Activated T-cell treated with anti-CD3 and anti-CD28 coated beads, Interleukin-2, amount 50 U/mL, for 4 hours (primary cell): ENCODE data around the gene PRR12. TPM values are rescaled to one million over a fixed set of nuclear protein-coding genes. Genes with fewer than 3 reads are reported as not detected.
A peak's percentile ranks its signal among the peaks of the same experiment; 100 is the strongest.

ENCODE experiments used
- ATAC-seq, 2 donors: fragments of 200-7000 bp; cut with Tn5 transposase; one replicate each; pipeline ENCODE4 v1.10.0; 2021
- DNase-seq: peaks from one replicate; pipeline ENCODE4 v3.0.0-alpha.2; 2020
- H3K27me3 Mint-ChIP-seq: one replicate; pipeline ENCODE4 v1.8.0; 2021; ENCODE audit warnings: low read depth, mixed read lengths
- H3K36me3 Mint-ChIP-seq: one replicate; pipeline ENCODE4 v1.8.0; 2022; ENCODE audit warnings: mixed read lengths; ENCODE audit not compliant: insufficient read depth
- H3K4me1 Mint-ChIP-seq: one replicate; pipeline ENCODE4 v1.8.0; 2021; ENCODE audit warnings: low read depth, mixed read lengths
- H3K4me3 Mint-ChIP-seq: one replicate; pipeline ENCODE4 v1.8.0; 2021; ENCODE audit warnings: mild to moderate bottlenecking, moderate library complexity, mixed read lengths
- H3K9me3 Mint-ChIP-seq: one replicate; pipeline ENCODE4 v1.8.0; 2021; ENCODE audit warnings: mixed read lengths
- total RNA-seq, 3 donors: library from RNA; stranded (reverse); gene quantifications; one replicate each; pipeline ENCODE4 v1.2.1, GENCODE V29; 2021

The PRR12 gene
- 10 to 100 TPM; 28.0 to 33.1 (median 28.7) TPM for total RNA-seq

GRCh38 chr19:49590971-49591730 lies at the start of gene PRR12:
PRR12 (plus strand) TSS chr19:49591182; CDS start chr19:49591655, 473 bp downstream.
- H3K36me3 Mint-ChIP-seq = peaks cover 7% of the 10 kb centered on the region
- H3K27me3 Mint-ChIP-seq = no peaks in the 10 kb centered on the region
- peaks cover 37% of the 10 kb centered on the region for H3K4me1 Mint-ChIP-seq
- H3K9me3 Mint-ChIP-seq = no peaks in the 10 kb centered on the region
- DNase-seq (peak; percentile 66), ATAC-seq (peak; percentile 24 to 31)
- peak within 1 kb of the TSS; percentile 88 for H3K4me3 Mint-ChIP-seq

GRCh38 chr19:49541914-49542313 lies 49.1 kb upstream of the PRR12 start:
- Mint-ChIP-seq H3K36me3 (no peaks in the 10 kb centered on the region), H3K27me3 (no peaks in the 10 kb centered on the region), H3K4me1 (peaks cover 11% of the 10 kb centered on the region), H3K4me3 (no peak overlapping the region), H3K9me3 (no peaks in the 10 kb centered on the region)
- ATAC-seq = no peak
- no peak for DNase-seq

- Mint-ChIP-seq H3K36me3 (no peaks in the 10 kb centered on the region), H3K4me1 (peaks cover 16% of the 10 kb centered on the region), H3K27me3 (no peaks in the 10 kb centered on the region), H3K9me3 (no peaks in the 10 kb centered on the region), H3K4me3 (no peak overlapping the region)
- ATAC-seq (no peak), DNase-seq (no peak)
These were observed 48.5 kb upstream of the PRR12 start for GRCh38 chr19:49542446-49542845.

- DNase-seq = no peak
- H3K27me3 Mint-ChIP-seq = no peaks in the 10 kb centered on the region
- ATAC-seq = no peak
- no peaks in the 10 kb centered on the region for H3K36me3 Mint-ChIP-seq
- no peaks in the 10 kb centered on the region for H3K9me3 Mint-ChIP-seq
- peaks cover 18% of the 10 kb centered on the region for H3K4me1 Mint-ChIP-seq
- H3K4me3 Mint-ChIP-seq = no peak overlapping the region
These were observed 48.0 kb upstream of the PRR12 start for GRCh38 chr19:49543032-49543431.

GRCh38 chr19:49544154-49544553 lies 46.8 kb upstream of the PRR12 start:
- no peaks in the 10 kb centered on the region for H3K36me3 Mint-ChIP-seq
- no peak for ATAC-seq
- peaks cover 29% of the 10 kb centered on the region for H3K4me1 Mint-ChIP-seq
- no peak overlapping the region for H3K4me3 Mint-ChIP-seq
- H3K9me3 Mint-ChIP-seq = no peaks in the 10 kb centered on the region
- no peaks in the 10 kb centered on the region for H3K27me3 Mint-ChIP-seq
- no peak for DNase-seq

GRCh38 chr19:49546825-49547565 lies 44.0 kb upstream of the PRR12 start:
- Mint-ChIP-seq H3K4me3 (peak overlapping the region; percentile 73), H3K27me3 (no peaks in the 10 kb centered on the region), H3K9me3 (no peaks in the 10 kb centered on the region), H3K36me3 (peaks cover 1% of the 10 kb centered on the region), H3K4me1 (peaks cover 43% of the 10 kb centered on the region)
- peak; percentile 53 for DNase-seq
- peak; percentile 72 for ATAC-seq

- H3K4me3 Mint-ChIP-seq = no peak overlapping the region
- H3K9me3 Mint-ChIP-seq = no peaks in the 10 kb centered on the region
- H3K4me1 Mint-ChIP-seq = peaks cover 57% of the 10 kb centered on the region
- no peak for ATAC-seq
- no peaks in the 10 kb centered on the region for H3K27me3 Mint-ChIP-seq
- DNase-seq = no peak
- H3K36me3 Mint-ChIP-seq = peaks cover 1% of the 10 kb centered on the region
These were observed 41.9 kb upstream of the PRR12 start for GRCh38 chr19:49549045-49549444.

GRCh38 chr19:49551531-49551930 lies 39.5 kb upstream of the PRR12 start:
- Mint-ChIP-seq H3K9me3 (no peaks in the 10 kb centered on the region), H3K4me3 (no peak overlapping the region), H3K27me3 (no peaks in the 10 kb centered on the region), H3K4me1 (peaks cover 71% of the 10 kb centered on the region), H3K36me3 (peaks cover 1% of the 10 kb centered on the region)
- DNase-seq = no peak
- ATAC-seq = no peak

GRCh38 chr19:49552749-49553148 lies 38.2 kb upstream of the PRR12 start:
- H3K36me3 Mint-ChIP-seq = peaks cover 7% of the 10 kb centered on the region
- peaks cover 69% of the 10 kb centered on the region for H3K4me1 Mint-ChIP-seq
- H3K4me3 Mint-ChIP-seq = peak overlapping the region; percentile 48
- ATAC-seq (no peak), DNase-seq (no peak)
- no peaks in the 10 kb centered on the region for H3K9me3 Mint-ChIP-seq
- no peaks in the 10 kb centered on the region for H3K27me3 Mint-ChIP-seq

GRCh38 chr19:49553451-49554271 lies 37.3 kb upstream of the PRR12 start:
- peak overlapping the region; percentile 39 for H3K4me3 Mint-ChIP-seq
- H3K4me1 Mint-ChIP-seq = peaks cover 68% of the 10 kb centered on the region
- H3K27me3 Mint-ChIP-seq = no peaks in the 10 kb centered on the region
- H3K36me3 Mint-ChIP-seq = peaks cover 10% of the 10 kb centered on the region
- peak; percentile 60 for DNase-seq
- ATAC-seq = peak; percentile 81
- no peaks in the 10 kb centered on the region for H3K9me3 Mint-ChIP-seq

GRCh38 chr19:49554701-49555181 lies 36.2 kb upstream of the PRR12 start:
- no peak for ATAC-seq
- Mint-ChIP-seq H3K4me3 (peak overlapping the region; percentile 54), H3K9me3 (no peaks in the 10 kb centered on the region), H3K27me3 (no peaks in the 10 kb centered on the region), H3K36me3 (peaks cover 13% of the 10 kb centered on the region), H3K4me1 (peaks cover 68% of the 10 kb centered on the region)
- no peak for DNase-seq

- H3K4me3 Mint-ChIP-seq = no peak overlapping the region
- DNase-seq (peak; percentile 64), ATAC-seq (peak; percentile 29)
- H3K27me3 Mint-ChIP-seq = no peaks in the 10 kb centered on the region
- H3K36me3 Mint-ChIP-seq = peaks cover 13% of the 10 kb centered on the region
- no peaks in the 10 kb centered on the region for H3K9me3 Mint-ChIP-seq
- H3K4me1 Mint-ChIP-seq = peaks cover 75% of the 10 kb centered on the region
These were observed 35.2 kb upstream of the PRR12 start for GRCh38 chr19:49555600-49556411.
